NCI-H146 treated with DMSO at 0.1 percent for 48 hours (cell line): Measurements from ENCODE around the gene LTF.
"Not testable (repeated sequence)": the region's sequence is repeated elsewhere in the genome, so short reads cannot be mapped to it uniquely, and the experiment has no call there.

ENCODE experiments used
- DNase-seq: peaks from one replicate; lab custom pipeline; 2025; ENCODE audit not compliant: unreplicated experiment; lab: John Stamatoyannopoulos, UW

The LTF gene

GRCh38 chr3:46416811-46417510 lies 47.7 kb downstream of the LTF start:
- DNase-seq, result no peak

GRCh38 chr3:46416125-46416810 lies 48.4 kb downstream of the LTF start:
- DNase-seq, result peak; percentile 90

- DNase-seq, result no peak
Observed at GRCh38 chr3:46414739-46415138, 50.0 kb downstream of the LTF start.

GRCh38 chr3:46413951-46414350 lies 50.8 kb downstream of the LTF start:
- no peak for DNase-seq

GRCh38 chr3:46412786-46413298 lies 51.9 kb downstream of the LTF start:
- DNase-seq, result no peak

- DNase-seq, result no peak
Observed at GRCh38 chr3:46411271-46411670, 53.4 kb downstream of the LTF start.

GRCh38 chr3:46410669-46411068 lies 54.0 kb downstream of the LTF start:
- no peak for DNase-seq

GRCh38 chr3:46409739-46410489 lies 54.8 kb downstream of the LTF start:
- no peak for DNase-seq

GRCh38 chr3:46408853-46409252 lies 55.9 kb downstream of the LTF start:
- no peak for DNase-seq

- DNase-seq, result no peak
Observed at GRCh38 chr3:46407970-46408369, 56.7 kb downstream of the LTF start.

- DNase-seq, result no peak
Observed at GRCh38 chr3:46406788-46407611, 57.7 kb downstream of the LTF start, which contains the start of the genes CCR5AS and CCRL2. Gene CCR5AS, minus strand, starts transcription at chr3:46407066. Gene CCRL2, plus strand, starts transcription at chr3:46407259. Its CDS starts 821 bp downstream, at chr3:46408080.

- DNase-seq, result no peak
Observed at GRCh38 chr3:46406443-46406787, 58.3 kb downstream of the LTF start.

GRCh38 chr3:46405301-46406019 lies 59.2 kb downstream of the LTF start:
- no peak for DNase-seq

GRCh38 chr3:46402902-46403301 lies 61.8 kb downstream of the LTF start:
- not testable (repeated sequence) for DNase-seq

GRCh38 chr3:46401579-46401978 lies 63.1 kb downstream of the LTF start:
- no peak for DNase-seq

GRCh38 chr3:46400846-46401245 lies 63.9 kb downstream of the LTF start:
- DNase-seq, result no peak

- DNase-seq, result no peak
Observed at GRCh38 chr3:46400000-46400734, 64.5 kb downstream of the LTF start.

- DNase-seq, result no peak
Observed at GRCh38 chr3:46399557-46399956, 65.1 kb downstream of the LTF start.

- DNase-seq, result no peak
Observed at GRCh38 chr3:46399098-46399497, 65.6 kb downstream of the LTF start.
